ENCODE measurements around the gene PROS1.

- TF ChIP-seq POLR2AphosphoS5 (IDR thresholded peaks at IDR 0.05; ENCODE audit: low read depth, low read length) (no peak), EZH2 (IDR thresholded peaks at IDR 0.05; ENCODE audit: low read depth, low read length, severe bottlenecking) (no peak), POLR2A (IDR thresholded peaks at IDR 0.05; ENCODE audit: control extremely low read depth in 1 of 2, low read depth in 2 of 2, low read length in 2 of 2) (no peak), SUZ12 (IDR thresholded peaks at IDR 0.05; ENCODE audit: low read length) (no peak), CTCF (IDR thresholded peaks at IDR 0.05; ENCODE audit: control extremely low read depth in 1 of 3, insufficient read depth in 1 of 3, low read depth in 1 of 3, low read length in 3 of 3) (no peak), YY1 (IDR thresholded peaks at IDR 0.05; ENCODE audit: low read depth, low read length) (no peak)
These were observed 129.7 kb downstream of the PROS1 start for GRCh38 chr3:93843981-93844380.
